HG03520 (cell line): ENCODE results near the gene BNC2.

Source experiments
- ATAC-seq: cut with Tn5 transposase; IDR thresholded peaks from one replicate; pipeline ENCODE4 v1.9.1; 2021; ENCODE audit warnings: mild to moderate bottlenecking, moderate library complexity; ENCODE audit not compliant: unreplicated experiment

BNC2 gene

GRCh38 chr9:16680975-16681651 lies 189.4 kb downstream of the BNC2 start:
- ATAC-seq = no peak

GRCh38 chr9:16680541-16680940 lies 189.9 kb downstream of the BNC2 start:
- no peak for ATAC-seq

GRCh38 chr9:16679327-16679821 lies 191.1 kb downstream of the BNC2 start:
- ATAC-seq = no peak

GRCh38 chr9:16676519-16676918 lies 194.0 kb downstream of the BNC2 start:
- no peak for ATAC-seq

GRCh38 chr9:16675131-16675530 lies 195.3 kb downstream of the BNC2 start:
- ATAC-seq = no peak

- ATAC-seq = no peak
Observed at GRCh38 chr9:16673171-16673570, 197.3 kb downstream of the BNC2 start.

- no peak for ATAC-seq
Observed at GRCh38 chr9:16672501-16672900, 198.0 kb downstream of the BNC2 start.

- ATAC-seq = no peak
Observed at GRCh38 chr9:16671591-16672137, 198.8 kb downstream of the BNC2 start.

GRCh38 chr9:16670791-16671190 lies 199.7 kb downstream of the BNC2 start:
- no peak for ATAC-seq

- ATAC-seq = no peak
Observed at GRCh38 chr9:16668734-16669295, 201.7 kb downstream of the BNC2 start.

- ATAC-seq = no peak
Observed at GRCh38 chr9:16664211-16664610, 206.3 kb downstream of the BNC2 start.

GRCh38 chr9:16661816-16662215 lies 208.7 kb downstream of the BNC2 start:
- ATAC-seq = no peak

- no peak for ATAC-seq
Observed at GRCh38 chr9:16659096-16659495, 211.4 kb downstream of the BNC2 start.

GRCh38 chr9:16656432-16657169 lies 213.9 kb downstream of the BNC2 start:
- no peak for ATAC-seq

GRCh38 chr9:16654596-16655126 lies 215.8 kb downstream of the BNC2 start:
- no peak for ATAC-seq

GRCh38 chr9:16653491-16654399 lies 216.7 kb downstream of the BNC2 start:
- no peak for ATAC-seq

- ATAC-seq = no peak
Observed at GRCh38 chr9:16652582-16652981, 217.9 kb downstream of the BNC2 start.

- no peak for ATAC-seq
Observed at GRCh38 chr9:16651446-16651964, 219.0 kb downstream of the BNC2 start.

GRCh38 chr9:16645970-16646369 lies 224.5 kb downstream of the BNC2 start:
- no peak for ATAC-seq

GRCh38 chr9:16642421-16643109 lies 227.9 kb downstream of the BNC2 start:
- ATAC-seq = no peak
